Endodermal cell (in vitro differentiated cells): ENCODE measurements around the gene CYB5B. TPM values are rescaled to one million over a fixed set of nuclear protein-coding genes. Genes with fewer than 3 reads are reported as not detected.

Experiments used
- DNase-seq: peaks from one replicate; pipeline ENCODE4 v3.0.0-alpha.2; 2017
- H3K27ac ChIP-seq: 2 replicates; pipeline ENCODE4 v1.5.1; 2013; ENCODE audit warnings: mild to moderate bottlenecking, low read depth, low read length, moderate library complexity
- H3K27me3 ChIP-seq: 2 replicates; pipeline ENCODE4 v1.6.1; 2013; ENCODE audit warnings: mild to moderate bottlenecking, low read length, moderate library complexity; ENCODE audit not compliant: insufficient read depth, control insufficient read depth, poor library complexity, severe bottlenecking
- H3K36me3 ChIP-seq: 2 replicates; pipeline ENCODE4 v1.7.0; 2013; ENCODE audit warnings: mild to moderate bottlenecking, low read length, moderate library complexity; ENCODE audit not compliant: control insufficient read depth, insufficient read depth
- H3K4me1 ChIP-seq: one replicate; pipeline ENCODE4 v1.7.0; 2013; ENCODE audit warnings: low read length; ENCODE audit not compliant: control insufficient read depth, insufficient read depth
- H3K4me3 ChIP-seq: 2 replicates; pipeline ENCODE4 v1.5.1; 2013; ENCODE audit warnings: mild to moderate bottlenecking, low read length, moderate library complexity
- H3K9ac ChIP-seq: 2 replicates; pipeline ENCODE4 v1.6.1; 2013; ENCODE audit warnings: mild to moderate bottlenecking, low read length, moderate library complexity; ENCODE audit not compliant: poor library complexity, severe bottlenecking; ENCODE audit errors: extremely low read depth
- H3K9me3 ChIP-seq: 2 replicates; pipeline ENCODE4 v1.6.1; 2013; ENCODE audit warnings: mild to moderate bottlenecking, low read length, moderate library complexity; ENCODE audit not compliant: control insufficient read depth
- H3K27ac Mint-ChIP-seq: 2 replicates; pipeline ENCODE4 v1.8.0; 2020; ENCODE audit warnings: mixed read lengths
- H3K27me3 Mint-ChIP-seq: 2 replicates; pipeline ENCODE4 v1.8.0; 2021; ENCODE audit warnings: mild to moderate bottlenecking, mixed read lengths; ENCODE audit not compliant: insufficient read depth
- H3K36me3 Mint-ChIP-seq: 2 replicates; pipeline ENCODE4 v1.8.0; 2020; ENCODE audit warnings: low read depth, mixed read lengths
- H3K4me1 Mint-ChIP-seq: 2 replicates; pipeline ENCODE4 v1.8.0; 2020; ENCODE audit warnings: mixed read lengths
- H3K4me3 Mint-ChIP-seq: 2 replicates; pipeline ENCODE4 v1.8.0; 2020; ENCODE audit warnings: mild to moderate bottlenecking, moderate library complexity, mixed read lengths
- H3K9me3 Mint-ChIP-seq: 2 replicates; pipeline ENCODE4 v1.8.0; 2020; ENCODE audit warnings: mild to moderate bottlenecking, mixed read lengths
- CTCF ChIP-seq: fragments of 200-600 bp; sonication (generic); conservative IDR thresholded peaks from 2 replicates; pipeline ENCODE4 v1.5.0; 2021; ENCODE audit warnings: antibody characterized with exemption, mild to moderate bottlenecking
- WGBS, 2 experiments: methylation state at CpG; one replicate each; pipeline versions ENCODE4 v1.1.5 to v1.1.7; 2013; ENCODE audit warnings: missing lambda C conversion rate in 2 of 2, mixed read lengths in 1 of 2; ENCODE audit not compliant: insufficient coverage in 1 of 2, insufficient read length in 1 of 2; 5-methylcytosine and 5-hydroxymethylcytosine counted together
- total RNA-seq, 2 donors: library from RNA; stranded (reverse); fragmentation: NEBNext Ultra II Directional in 1 of 2; extraction: Animal tissue kit (Norgen Biotek cat#: 25700) in 1 of 2; gene quantifications; 2 replicates in 1 of 2; 3 replicates in 1 of 2; pipeline ENCODE4 v1.2.1, GENCODE V29; 2021

Gene CYB5B
- total RNA-seq, 2 donors from 2014 or later, result 123 to 131 TPM

- Mint-ChIP-seq H3K9me3 (no peaks in the 10 kb centered on the region), H3K27ac (no peak overlapping the region), H3K4me3 (no peak overlapping the region), H3K36me3 (no peaks in the 10 kb centered on the region), H3K4me1 (peaks cover 3% of the 10 kb centered on the region), H3K27me3 (no peaks in the 10 kb centered on the region)
- H3K27ac ChIP-seq, result no peak overlapping the region
- no peaks in the 10 kb centered on the region for H3K27me3 ChIP-seq
- DNase-seq, result no peak
- H3K36me3 ChIP-seq, result no peaks in the 10 kb centered on the region
- no peak for TF ChIP-seq CTCF
- 88 to 92% methylated on average over 4 to 6 of the region's 6 CpGs for WGBS, 2 experiments
- no peak overlapping the region for H3K9ac ChIP-seq
- no peaks in the 10 kb centered on the region for H3K4me1 ChIP-seq
- H3K9me3 ChIP-seq, result no peaks in the 10 kb centered on the region
- no peak overlapping the region for H3K4me3 ChIP-seq
Observed at GRCh38 chr16:69410219-69410990, 14.0 kb upstream of the CYB5B start.

- Histone ChIP-seq H3K36me3 (no peaks in the 10 kb centered on the region), H3K4me3 (no peak overlapping the region), H3K27me3 (no peaks in the 10 kb centered on the region), H3K4me1 (no peaks in the 10 kb centered on the region), H3K9ac (no peak overlapping the region), H3K9me3 (no peaks in the 10 kb centered on the region), H3K27ac (no peak overlapping the region)
- H3K27ac Mint-ChIP-seq, result no peak overlapping the region
- H3K4me1 Mint-ChIP-seq, result peaks cover 3% of the 10 kb centered on the region
- no peaks in the 10 kb centered on the region for H3K36me3 Mint-ChIP-seq
- H3K27me3 Mint-ChIP-seq, result no peaks in the 10 kb centered on the region
- 81% methylated on average over 7 to 17 of the region's 18 CpGs for WGBS, 2 experiments
- H3K9me3 Mint-ChIP-seq, result no peaks in the 10 kb centered on the region
- TF ChIP-seq CTCF, result no peak
- H3K4me3 Mint-ChIP-seq, result no peak overlapping the region
- no peak for DNase-seq
Observed at GRCh38 chr16:69411064-69411985, 13.1 kb upstream of the CYB5B start.

DNA sequence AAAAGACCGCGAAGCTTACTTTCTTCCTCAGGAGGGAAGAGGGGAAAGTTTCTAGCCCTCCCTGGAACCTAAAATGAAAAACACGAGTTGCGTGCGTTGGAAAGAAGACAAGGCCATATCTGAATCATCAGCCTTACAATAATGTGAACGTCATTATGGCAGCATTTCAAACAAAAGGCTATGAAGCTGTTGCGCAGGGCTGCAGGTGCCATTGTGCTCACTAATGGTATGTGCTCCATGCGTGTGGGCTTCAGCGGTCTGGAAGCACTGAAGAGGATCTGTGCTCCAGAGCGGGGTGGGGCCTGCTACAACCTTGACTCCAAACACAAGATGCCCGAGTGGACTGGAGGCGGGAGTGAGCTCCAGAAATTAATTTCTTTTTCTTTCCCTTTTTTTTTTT is 12.1 kb upstream of the CYB5B start:
- H3K4me1 Mint-ChIP-seq, result peaks cover 4% of the 10 kb centered on the region
- no peak overlapping the region for H3K27ac Mint-ChIP-seq
- H3K27me3 ChIP-seq, result no peaks in the 10 kb centered on the region
- H3K9me3 ChIP-seq, result no peaks in the 10 kb centered on the region
- H3K4me3 ChIP-seq, result no peak overlapping the region
- no peaks in the 10 kb centered on the region for H3K36me3 ChIP-seq
- DNase-seq, result no peak
- no peaks in the 10 kb centered on the region for H3K36me3 Mint-ChIP-seq
- 89 to 93% methylated on average over 9 to 12 of the region's 12 CpGs for WGBS, 2 experiments
- H3K27me3 Mint-ChIP-seq, result no peaks in the 10 kb centered on the region
- TF ChIP-seq CTCF, result no peak
- no peak overlapping the region for H3K27ac ChIP-seq
- H3K4me3 Mint-ChIP-seq, result no peak overlapping the region
- H3K9me3 Mint-ChIP-seq, result no peaks in the 10 kb centered on the region
- H3K9ac ChIP-seq, result no peak overlapping the region
- H3K4me1 ChIP-seq, result no peaks in the 10 kb centered on the region
